GM12878 (cell line): ENCODE data around the gene BSCL2. TPM values are rescaled to one million over a fixed set of nuclear protein-coding genes. Genes with fewer than 3 reads are reported as not detected.

ENCODE experiments used
- ATAC-seq: fragments of 200-7000 bp; cut with Tn5 transposase; 3 replicates; pipeline ENCODE4 v1.9.1; 2020; ENCODE audit warnings: mild to moderate bottlenecking, moderate library complexity
- BruUV-seq: library from RNA; stranded (reverse); fragments of 400-500 nt; replicated peaks from 2 replicates; lab custom pipeline; 2021; lab: Mats Ljungman, UMichigan
- CTCF ChIA-PET: fragments of 300-600 bp; sonication (Branson Sonifier 250); formaldehyde crosslinking; extraction: SDS; loops from one replicate; lab custom pipeline; 2021; ENCODE audit warnings: inconsistent platforms; lab: Yijun Ruan, JAX
- POLR2A ChIA-PET: fragments of 350-600 bp; formaldehyde crosslinking; extraction: SDS; loops from one replicate; lab custom pipeline; 2021; ENCODE audit warnings: inconsistent platforms; lab: Charles Lee
- RAD21 ChIA-PET: fragments of 300-600 bp; sonication (Branson Sonifier 250); formaldehyde crosslinking; loops from one replicate; lab custom pipeline; 2023; ENCODE audit warnings: antibody characterized with exemption; ENCODE audit not compliant: unreplicated experiment; lab: Charles Lee
- SMC1A ChIA-PET: fragments of 300-600 bp; sonication (Branson Sonifier 250); formaldehyde crosslinking; loops from one replicate; lab custom pipeline; 2023; ENCODE audit not compliant: unreplicated experiment, uncharacterized antibody; lab: Charles Lee
- DNase-seq: peaks from one replicate; pipeline ENCODE4 v3.0.0-alpha.2; 2011; ENCODE audit warnings: low read depth, low spot score
- FAIRE-seq: peaks from 3 replicates; lab custom pipeline; 2011; peaks lifted over from hg19 to GRCh38; lab: Jason Lieb, UNC
- H2AFZ ChIP-seq: 2 replicates; pipeline ENCODE4 v1.6.0; 2011; ENCODE audit warnings: low read depth, low read length, control low read depth; ENCODE audit not compliant: control insufficient read depth
- H3K27ac ChIP-seq: 2 replicates; pipeline ENCODE4 v1.5.1; 2011; ENCODE audit warnings: control low read depth; ENCODE audit not compliant: control insufficient read depth, insufficient read depth
- H3K27me3 ChIP-seq, 2 experiments: replicated peaks in 1 of 2; 2 replicates each; pipeline versions ENCODE4 v1.6.0 to v1.6.1; 2011; ENCODE audit warnings: low read length in 1 of 2; ENCODE audit not compliant: control insufficient read depth in 2 of 2, insufficient read depth in 2 of 2
- H3K36me3 ChIP-seq, 2 experiments: 2 replicates each; pipeline ENCODE4 v1.5.1; 2011; ENCODE audit warnings: low read length in 1 of 2; ENCODE audit not compliant: control insufficient read depth in 2 of 2, insufficient read depth in 2 of 2
- H3K4me1 ChIP-seq: 2 replicates; pipeline ENCODE4 v1.6.1; 2011; ENCODE audit warnings: mild to moderate bottlenecking, low read length, moderate library complexity, mixed read lengths; ENCODE audit not compliant: control insufficient read depth, insufficient read depth
- H3K4me2 ChIP-seq: 2 replicates; pipeline ENCODE4 v1.6.0; 2011; ENCODE audit warnings: control low read depth; ENCODE audit not compliant: control insufficient read depth, insufficient read depth
- H3K4me3 ChIP-seq: fragments of 200-600 bp; sonication (generic); 2 replicates; pipeline ENCODE4 v1.5.1; 2016
- H3K79me2 ChIP-seq: 2 replicates; pipeline ENCODE4 v1.6.0; 2011; ENCODE audit warnings: low read length; ENCODE audit not compliant: control insufficient read depth, insufficient read depth
- H3K9ac ChIP-seq: 2 replicates; pipeline ENCODE4 v1.8.0; 2011; ENCODE audit warnings: low read length, control low read depth, mixed read lengths; ENCODE audit not compliant: control insufficient read depth, insufficient read depth
- H3K9me3 ChIP-seq: replicated peaks from 3 replicates; pipeline ENCODE4 v1.5.1; 2011; ENCODE audit warnings: mild to moderate bottlenecking, low read length; ENCODE audit not compliant: control insufficient read depth, insufficient read depth
- H4K20me1 ChIP-seq: 2 replicates; pipeline ENCODE4 v1.6.0; 2011; ENCODE audit not compliant: control insufficient read depth, insufficient read depth
- ATF7 ChIP-seq: fragments of 450-650 bp; IDR thresholded peaks from 2 replicates; pipeline ENCODE4 v1.6.1; 2016; ENCODE audit warnings: low read depth, mild to moderate bottlenecking
- BCL3 ChIP-seq: IDR thresholded peaks from 2 replicates; pipeline ENCODE4 v1.6.1; 2011; ENCODE audit warnings: borderline replicate concordance, low read depth, mild to moderate bottlenecking, moderate library complexity, low read length; ENCODE audit not compliant: insufficient read depth, poor library complexity, severe bottlenecking
- CTCF ChIP-seq, 3 experiments: IDR thresholded peaks in 2 of 3; conservative IDR thresholded peaks in 1 of 3; 2 replicates each; pipeline ENCODE4 v1.5.1; 2011; ENCODE audit warnings: low read depth in 3 of 3, low read length in 3 of 3, mild to moderate bottlenecking in 3 of 3, control low read depth in 2 of 3, moderate library complexity in 2 of 3, inconsistent platforms in 1 of 3, mixed read lengths in 1 of 3; ENCODE audit not compliant: control insufficient read depth in 2 of 3, insufficient read depth in 1 of 3; ENCODE audit errors: extremely low read depth in 1 of 3
- ETV6 ChIP-seq, 2 experiments: fragments of 450-650 bp in 1 of 2; IDR thresholded peaks in 1 of 2; conservative IDR thresholded peaks in 1 of 2; 2 replicates each; pipeline ENCODE4 v1.6.1; 2014; ENCODE audit warnings: antibody characterized with exemption in 1 of 2, borderline replicate concordance in 1 of 2, low read depth in 1 of 2, mild to moderate bottlenecking in 1 of 2, moderate library complexity in 1 of 2
- KAT2A ChIP-seq: conservative IDR thresholded peaks from 2 replicates; pipeline ENCODE4 v1.6.1; 2011; ENCODE audit warnings: low read depth, low read length; ENCODE audit not compliant: control insufficient read depth
- MLLT1 ChIP-seq: fragments of 450-650 bp; IDR thresholded peaks from 2 replicates; pipeline ENCODE4 v1.6.1; 2016; ENCODE audit warnings: mild to moderate bottlenecking
- PML ChIP-seq: IDR thresholded peaks from 2 replicates; pipeline ENCODE4 v1.6.1; 2012; ENCODE audit warnings: low read length, inconsistent platforms
- POLR2A ChIP-seq: IDR thresholded peaks from 2 replicates; pipeline ENCODE4 v1.6.1; 2011; ENCODE audit warnings: low read depth, mild to moderate bottlenecking, low read length
- RB1 ChIP-seq: fragments of 450-650 bp; formaldehyde crosslinking; IDR thresholded peaks from 2 replicates; pipeline ENCODE4 v1.6.1; 2017; ENCODE audit warnings: mild to moderate bottlenecking, borderline replicate concordance
- STAT1 ChIP-seq: fragments of 450-650 bp; conservative IDR thresholded peaks from 2 replicates; pipeline ENCODE4 v1.6.1; 2014; ENCODE audit warnings: antibody characterized with exemption, mild to moderate bottlenecking
- ZBTB33 ChIP-seq: fragments of 450-650 bp; IDR thresholded peaks from 2 replicates; pipeline ENCODE4 v1.6.1; 2017; ENCODE audit warnings: mild to moderate bottlenecking
- WGBS: methylation state at CpG from one replicate; pipeline ENCODE4 v1.1.6; 2016; ENCODE audit warnings: low lambda C conversion rate; ENCODE audit not compliant: insufficient replicate concordance, insufficient coverage; ENCODE audit errors: missing lambda C conversion rate; 5-methylcytosine and 5-hydroxymethylcytosine counted together
- in situ Hi-C: fragments of 300-500 bp; cut with MboI; formaldehyde crosslinking; loops from 9 replicates; pipeline ENCODE4 v1.14.3; 2018; ENCODE audit warnings: mixed read lengths
- intact Hi-C: fragments of 100-400 bp; cut with micrococcal nuclease; formaldehyde crosslinking; loops from one replicate; pipeline ENCODE4 v1.14.2; 2022; ENCODE audit not compliant: unreplicated experiment
- polyA plus RNA-seq, 11 experiments: library from polyadenylated mRNA; depleted of rRNA in 4 of 11; unstranded in 6 of 11; stranded (reverse) in 5 of 11; fragments of >200 nt; fragmentation: Nextera tagmentation in 4 of 11; fragmentation: Illumina TruSeq in 1 of 11; extraction: Ambion mirVana in 4 of 11; extraction: Trizol in 1 of 11; gene quantifications; 1 replicate in 1 of 11; 2 replicates in 10 of 11; pipeline versions ENCODE4 v1.2.1 to v1.2.3, GENCODE V29; 2011 to 2016; ENCODE audit warnings: inconsistent platforms in 2 of 11, missing spikeins in 2 of 11, low read depth in 1 of 11
- total RNA-seq, 4 experiments: library from RNA; depleted of rRNA in 3 of 4; stranded (reverse); fragments of >200 nt in 3 of 4; fragmentation: Illumina TruSeq in 1 of 4; extraction: Trizol in 1 of 4; gene quantifications; 2 replicates each; pipeline versions ENCODE4 v1.2.1 to v1.2.3, GENCODE V29; 2013 to 2021

Gene BSCL2
- total and polyA plus RNA-seq, 10 of the 15 experiments (the other 5 are each of a cell fraction or from before 2014, with no cell fraction given): 12.3 to 57.9 (median 21.8) TPM

GRCh38 chr11:62678433-62678769, 28.8 kb downstream of the BSCL2 start (continued):
- TF ChIP-seq CTCF (IDR thresholded peaks at IDR 0.05 in 2 of 3, conservative IDR thresholded peaks at IDR 0.05 in 1 of 3; ENCODE audit: control insufficient read depth in 2 of 3, extremely low read depth in 1 of 3, insufficient read depth in 1 of 3, low read depth in 3 of 3, low read length in 3 of 3): no peak
- TF ChIP-seq STAT1: no peak
- TF ChIP-seq PML: no peak
- TF ChIP-seq MLLT1: no peak
- TF ChIP-seq, all 136 proteins: peak for 0

- Histone ChIP-seq H3K4me1 (peaks cover 14% of the 10 kb centered on the region), H2AFZ (no peak overlapping the region), H3K4me2 (peak overlapping the region; percentile 77), H3K27me3 (no peaks in the 10 kb centered on the region), H3K9ac (peak overlapping the region; percentile 94; the same call in 1 of the 2 replicates), H3K36me3 (peaks cover 0 to 10% of the 10 kb centered on the region in 2 experiments; a peak in 1 of 4 replicates), H3K9me3 (no peaks in the 10 kb centered on the region), H3K4me3 (peak overlapping the region; percentile 89), H3K79me2 (peaks cover 25% of the 10 kb centered on the region), H4K20me1 (no peaks in the 10 kb centered on the region; the same call in 1 of the 2 replicates), H3K27ac (no peak overlapping the region)
- 88% methylated on average over 15 of the region's 15 CpGs for WGBS
- BruUV-seq: no TSS peak
- TF ChIP-seq ETV6 (conservative IDR thresholded peaks at IDR 0.05 in 1 of 2, IDR thresholded peaks at IDR 0.05 in 1 of 2; ENCODE audit: borderline replicate concordance in 1 of 2, low read depth in 1 of 2) (no peak), RB1 (no peak), ZBTB33 (no peak), BCL3 (no peak), ATF7 (no peak), KAT2A (no peak), POLR2A (no peak)
- in situ Hi-C loops (no loop called here), intact Hi-C loops (no loop called here)
- ATAC-seq (no peak), DNase-seq (no peak), FAIRE-seq (no peak)
- RAD21 ChIA-PET: interaction anchor here (1.1 kb wide), 1 partner anchor 16 kb away, joined by 3 read pairs; no protein-coding TSS in a partner anchor
- POLR2A ChIA-PET: interaction anchor here (1.1 to 16.2 kb wide), 3 partner anchors 12 to 56 kb away, joined by 3 to 295 read pairs (median 83); partner anchors contain the start of genes B3GAT3, C11orf98, CSKMT and GANAB
- SMC1A ChIA-PET: interaction anchor here (1.4 kb wide), 1 partner anchor 11 kb away, joined by 3 read pairs; no protein-coding TSS in a partner anchor
- CTCF ChIA-PET: interaction anchor here (0.9 to 1.9 kb wide), 5 partner anchors 16 to 287 kb away, joined by 3 to 5 read pairs (median 3); partner anchors contain the start of gene TUT1
These were observed 29.5 kb downstream of the BSCL2 start for GRCh38 chr11:62677714-62678113.
